GM21619 (cell line): ENCODE measurements around the gene SV2A.
"Not testable (repeated sequence)": the region's sequence is repeated elsewhere in the genome, so short reads cannot be mapped to it uniquely, and the experiment has no call there.

Source experiments
- ATAC-seq: cut with Tn5 transposase; IDR thresholded peaks from one replicate; pipeline ENCODE4 v1.9.1; 2021; ENCODE audit not compliant: unreplicated experiment

Gene SV2A

GRCh38 chr1:149887196-149887455, 30.5 kb downstream of the SV2A start:
- ATAC-seq, result not testable (repeated sequence)

GRCh38 chr1:149886396-149887195, 31.0 kb downstream of the SV2A start:
- ATAC-seq, result peak; percentile 51

- not testable (repeated sequence) for ATAC-seq
These were observed 31.6 kb downstream of the SV2A start for GRCh38 chr1:149886121-149886395.

GRCh38 chr1:149885339-149886120, 32.1 kb downstream of the SV2A start:
- ATAC-seq, result no peak

GRCh38 chr1:149884433-149885338, 33.0 kb downstream of the SV2A start:
- no peak for ATAC-seq

- no peak for ATAC-seq
These were observed 33.9 kb downstream of the SV2A start for GRCh38 chr1:149883598-149884247.

- no peak for ATAC-seq
These were observed 35.8 kb downstream of the SV2A start for GRCh38 chr1:149881876-149882275.

GRCh38 chr1:149879556-149879955, 38.1 kb downstream of the SV2A start:
- no peak for ATAC-seq

GRCh38 chr1:149877211-149877946, 40.3 kb downstream of the SV2A start:
- ATAC-seq, result no peak

- not testable (repeated sequence) for ATAC-seq
These were observed 44.6 kb downstream of the SV2A start for GRCh38 chr1:149873060-149873459.

- ATAC-seq, result not testable (repeated sequence)
These were observed 50.8 kb downstream of the SV2A start for GRCh38 chr1:149866887-149867286.

GRCh38 chr1:149861497-149862054, 56.1 kb downstream of the SV2A start:
- ATAC-seq, result not testable (repeated sequence)

- ATAC-seq, result peak; percentile 62
These were observed 56.8 kb downstream of the SV2A start for GRCh38 chr1:149860684-149861496.

GRCh38 chr1:149860271-149860670, 57.4 kb downstream of the SV2A start:
- peak; percentile 1 for ATAC-seq
